K562 treated with DMSO at 1 percent for 4 hours (cell line): ENCODE data around the gene TAS1R3. TPM values are rescaled to one million over a fixed set of nuclear protein-coding genes. Genes with fewer than 3 reads are reported as not detected.

Experiments used
- total RNA-seq: library from RNA; unstranded; fragments of 300-600 nt; gene quantifications from 2 replicates; pipeline ENCODE4 v1.2.3, GENCODE V29; 2022; ENCODE audit not compliant: insufficient read depth

TAS1R3 gene
- 0.54 and 1.3 TPM in 2 replicates for total RNA-seq

DNA sequence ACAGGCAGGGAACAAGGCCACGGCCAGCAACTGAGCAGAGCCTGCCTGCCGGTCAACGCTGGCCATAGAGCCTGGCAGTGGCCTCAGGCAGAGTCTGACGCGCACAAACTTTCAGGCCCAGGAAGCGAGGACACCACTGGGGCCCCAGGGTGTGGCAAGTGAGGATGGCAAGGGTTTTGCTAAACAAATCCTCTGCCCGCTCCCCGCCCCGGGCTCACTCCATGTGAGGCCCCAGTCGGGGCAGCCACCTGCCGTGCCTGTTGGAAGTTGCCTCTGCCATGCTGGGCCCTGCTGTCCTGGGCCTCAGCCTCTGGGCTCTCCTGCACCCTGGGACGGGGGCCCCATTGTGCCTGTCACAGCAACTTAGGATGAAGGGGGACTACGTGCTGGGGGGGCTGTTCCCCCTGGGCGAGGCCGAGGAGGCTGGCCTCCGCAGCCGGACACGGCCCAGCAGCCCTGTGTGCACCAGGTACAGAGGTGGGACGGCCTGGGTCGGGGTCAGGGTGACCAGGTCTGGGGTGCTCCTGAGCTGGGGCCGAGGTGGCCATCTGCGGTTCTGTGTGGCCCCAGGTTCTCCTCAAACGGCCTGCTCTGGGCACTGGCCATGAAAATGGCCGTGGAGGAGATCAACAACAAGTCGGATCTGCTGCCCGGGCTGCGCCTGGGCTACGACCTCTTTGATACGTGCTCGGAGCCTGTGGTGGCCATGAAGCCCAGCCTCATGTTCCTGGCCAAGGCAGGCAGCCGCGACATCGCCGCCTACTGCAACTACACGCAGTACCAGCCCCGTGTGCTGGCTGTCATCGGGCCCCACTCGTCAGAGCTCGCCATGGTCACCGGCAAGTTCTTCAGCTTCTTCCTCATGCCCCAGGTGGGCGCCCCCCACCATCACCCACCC, at the start of gene TAS1R3:
Gene TAS1R3, plus strand, starts transcription at position 213 of the 898 bp plus-strand sequence. Its CDS starts 66 bp downstream, at position 279.

DNA sequence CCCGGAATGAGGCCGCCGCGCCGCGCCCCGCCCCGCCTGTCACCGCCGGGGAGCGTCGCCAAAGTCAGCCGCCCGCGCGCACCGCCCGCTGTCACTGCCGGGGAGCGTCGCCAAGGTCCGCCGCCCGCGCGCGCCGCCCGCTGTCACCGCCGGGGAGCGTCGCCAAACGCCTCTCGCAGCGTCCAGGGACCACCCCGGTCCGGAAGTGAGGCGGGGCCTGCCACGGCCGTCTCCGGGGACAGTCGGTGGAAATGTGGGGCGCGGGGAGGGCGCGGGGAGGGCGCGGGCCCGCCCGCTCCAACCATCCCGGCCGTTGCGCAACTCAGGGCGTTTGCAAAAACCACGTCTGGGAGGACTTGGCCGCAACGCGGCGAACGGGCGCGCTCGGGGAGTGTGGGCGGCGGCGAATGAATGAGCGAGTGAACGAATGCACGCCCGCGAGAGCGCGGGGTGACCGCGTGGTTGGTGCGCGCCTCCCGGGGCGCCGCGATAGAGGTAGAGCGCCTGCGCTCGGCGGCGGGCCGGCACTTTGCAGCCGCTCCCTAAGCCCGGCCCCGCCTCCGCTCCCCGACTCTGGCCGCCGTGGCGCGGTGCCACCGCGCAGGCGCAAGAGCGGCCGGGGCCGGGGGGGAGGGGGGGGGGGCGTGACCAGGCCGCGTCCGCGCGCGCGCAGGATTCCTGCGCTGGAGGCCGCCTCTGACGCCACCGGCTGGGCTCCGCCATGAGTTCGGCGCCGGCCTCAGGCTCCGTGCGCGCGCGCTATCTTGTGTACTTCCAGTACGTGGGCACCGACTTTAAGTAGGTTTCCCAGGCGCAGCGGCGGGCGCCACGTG, 22.9 kb upstream of the TAS1R3 start, which contains the start of the genes ACAP3 and PUSL1:
Gene ACAP3, minus strand, starts transcription at position 8 of the 833 bp plus-strand sequence. CDS start 115 bp downstream, outside the sequence.
Gene PUSL1, plus strand, starts transcription at position 675 of the 833 bp plus-strand sequence. Its CDS starts 47 bp downstream, at position 722.

DNA sequence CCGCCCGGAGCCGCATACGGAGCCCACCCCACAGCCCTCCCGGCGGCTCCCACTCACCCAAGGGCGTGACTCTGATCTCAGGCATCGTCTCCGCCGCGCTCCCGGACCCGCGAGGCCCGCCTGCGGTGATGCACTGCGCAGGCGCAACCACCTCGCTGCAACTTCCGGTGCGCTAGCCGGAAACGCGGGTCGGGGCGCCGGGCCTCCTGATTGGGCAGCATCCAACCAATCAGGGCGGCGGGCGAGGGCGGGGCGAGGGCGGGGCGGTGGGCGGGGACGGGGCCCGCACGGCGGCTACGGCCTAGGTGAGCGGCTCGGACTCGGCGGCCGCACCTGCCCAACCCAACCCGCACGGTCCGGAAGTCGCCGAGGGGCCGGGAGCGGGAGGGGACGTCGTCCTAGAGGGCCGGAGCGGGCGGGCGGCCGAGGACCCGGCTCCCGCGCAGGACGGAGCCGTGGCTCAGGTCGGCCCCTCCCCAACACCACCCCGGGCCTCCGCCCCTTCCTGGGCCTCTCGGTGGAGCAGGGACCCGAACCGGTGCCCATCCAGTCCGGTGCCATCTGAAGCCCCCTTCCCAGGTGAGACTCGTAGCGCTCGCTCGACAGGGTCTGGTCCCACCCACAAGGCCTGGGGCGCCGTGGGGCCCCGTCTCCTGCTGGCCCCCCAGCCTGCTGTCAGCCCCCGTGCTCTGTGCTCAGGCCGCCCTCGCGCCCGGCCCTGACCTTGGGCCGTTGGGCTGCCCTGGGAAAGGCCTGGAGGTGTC, 6.4 kb upstream of the TAS1R3 start, which contains the start of the genes CPTP and INTS11:
Gene CPTP, plus strand, starts transcription at position 279 of the 764 bp plus-strand sequence. CDS start 2,109 bp downstream, outside the sequence.
Gene INTS11, minus strand, starts transcription at position 137 of the 764 bp plus-strand sequence. Its CDS starts 52 bp downstream, at position 85.

DNA sequence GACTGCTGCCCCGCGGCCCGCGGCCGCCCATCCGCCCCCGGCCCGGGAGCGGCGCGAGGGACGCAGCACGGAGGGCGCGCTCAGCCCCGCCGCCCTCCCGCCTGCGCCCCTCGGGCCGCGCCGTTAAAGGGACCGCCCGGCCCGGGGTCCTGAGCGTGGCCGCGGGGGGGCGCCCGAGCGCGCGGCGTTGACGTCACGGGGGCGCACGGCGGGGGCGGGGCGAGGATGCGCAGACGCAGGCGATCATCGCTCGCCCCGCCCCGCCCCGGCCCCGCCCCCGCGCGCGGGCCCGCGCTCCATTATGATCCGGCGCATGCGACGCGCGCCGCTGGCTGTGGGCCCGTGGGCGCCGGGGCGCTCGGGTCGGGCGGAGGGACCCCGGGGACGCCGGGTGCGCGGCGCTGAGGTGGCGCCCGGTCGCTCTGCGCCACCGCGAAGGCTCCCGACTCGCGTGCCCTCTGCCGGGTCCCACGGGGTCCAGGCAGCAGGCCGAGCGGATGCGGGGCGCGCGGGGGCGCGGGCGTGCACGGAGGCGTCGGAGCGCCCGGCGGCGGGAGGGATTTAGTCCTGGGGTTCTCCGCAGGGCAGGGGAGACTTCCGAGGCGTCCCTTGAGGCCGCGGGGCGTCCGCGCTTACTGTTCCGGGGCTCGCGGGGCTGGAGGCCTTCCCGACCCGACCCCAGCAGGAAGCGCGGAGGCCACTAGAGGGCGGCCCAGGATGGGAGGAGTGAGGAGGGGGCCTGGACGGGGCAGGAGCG, 18.4 kb downstream of the TAS1R3 start, which contains the start of gene DVL1:
Gene DVL1, minus strand, starts transcription at position 163 of the 757 bp plus-strand sequence. CDS start 353 bp downstream, outside the sequence.

DNA sequence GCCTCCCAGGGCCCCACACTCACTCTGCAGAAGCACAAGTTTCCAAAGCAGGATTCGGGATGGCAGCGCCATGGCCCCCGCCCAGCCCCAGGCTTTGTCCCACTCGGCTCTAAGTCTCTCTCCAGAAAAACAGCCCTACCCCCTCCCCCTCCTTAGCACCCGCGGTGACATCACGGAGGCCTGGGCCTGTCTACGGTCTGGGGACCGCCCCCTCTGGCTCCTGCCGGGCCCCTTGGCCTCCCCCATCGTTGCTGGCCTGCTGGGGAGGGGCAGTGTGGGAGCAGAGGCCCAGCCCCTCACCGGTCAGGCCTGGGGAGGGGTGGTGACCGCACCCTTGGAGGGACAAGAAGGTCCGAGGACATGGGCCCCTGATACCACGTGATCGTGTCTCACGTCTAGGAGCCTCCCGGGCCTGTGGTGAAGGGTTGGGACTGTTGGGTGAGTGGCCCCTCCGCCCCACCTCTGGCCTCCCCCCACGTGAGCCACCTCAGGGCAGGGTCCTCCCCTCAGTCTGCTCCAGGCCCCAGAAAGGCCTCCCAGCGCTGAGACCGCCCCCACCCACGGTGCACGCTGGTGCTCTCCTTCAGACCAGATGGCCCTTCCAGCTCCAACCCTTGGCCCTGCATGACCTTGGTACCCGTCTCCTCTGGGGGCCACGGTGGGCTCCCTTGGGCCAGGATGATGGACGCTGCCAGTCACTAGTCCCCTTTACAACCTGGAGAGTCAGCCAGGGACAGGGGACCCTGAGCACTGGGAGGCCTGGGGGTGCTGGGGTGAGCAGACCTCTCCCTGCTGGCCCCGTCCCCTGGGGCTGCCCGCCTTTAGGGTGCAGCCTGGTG, 27.6 kb downstream of the TAS1R3 start, which contains the start of gene MXRA8:
Gene MXRA8, minus strand, starts transcription at position 123 of the 839 bp plus-strand sequence. Its CDS starts 51 bp downstream, at position 72.

DNA sequence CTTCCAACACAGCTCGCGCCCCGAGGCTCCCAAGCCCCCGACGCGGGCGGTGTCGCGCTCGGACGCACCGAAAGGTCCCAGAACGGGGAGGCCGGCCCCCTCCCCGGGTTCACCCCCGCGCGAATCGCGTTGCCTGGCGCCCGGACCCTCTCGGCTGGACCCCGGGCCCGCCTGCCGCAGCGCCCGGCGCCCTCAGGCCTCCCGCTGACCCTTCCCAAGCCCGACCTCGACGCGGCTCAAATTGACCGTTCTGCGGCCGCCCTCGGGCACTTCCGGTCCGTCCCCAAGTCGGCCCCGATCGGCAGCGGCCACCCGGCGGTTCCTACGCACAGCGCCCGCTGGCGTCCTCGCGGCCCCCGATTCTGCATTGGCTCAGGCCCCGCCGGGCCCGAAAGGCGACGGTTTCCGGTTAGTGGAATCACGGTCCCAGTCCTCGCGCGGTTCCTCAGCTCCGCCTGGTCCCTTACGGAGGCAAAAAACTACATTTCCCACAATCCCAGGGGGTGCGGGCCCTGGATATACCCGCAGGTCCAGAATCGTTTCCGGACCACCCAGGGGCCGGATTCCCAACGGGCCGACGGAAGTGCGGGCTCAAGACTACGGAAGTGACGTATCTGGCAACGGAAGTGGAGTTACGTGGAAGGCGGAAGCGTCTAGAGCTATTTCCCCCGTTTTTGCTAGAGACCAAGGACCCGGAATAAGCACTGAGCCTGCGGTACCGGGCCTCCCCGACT, 44.0 kb downstream of the TAS1R3 start, which contains the start of gene AURKAIP1:
Gene AURKAIP1, minus strand, starts transcription at position 279 of the 734 bp plus-strand sequence. CDS start 451 bp downstream, outside the sequence.

Other genes starting within 250 kb of the TAS1R3 start
- gene C1orf159, start 215.2 kb upstream of the TAS1R3 start, total RNA-seq = 24.6 and 27.6 TPM in 2 replicates
- not detected in 2 replicates for gene TTLL10, start 157.4 kb upstream of the TAS1R3 start, total RNA-seq
- not detected in 2 replicates for gene TNFRSF18, start 124.7 kb upstream of the TAS1R3 start, total RNA-seq
- 1.0 TPM in 1 of 2 replicates, not detected in the other for gene TNFRSF4, start 117.1 kb upstream of the TAS1R3 start, total RNA-seq
- 270 TPM in 2 replicates for gene SDF4, start 99.3 kb upstream of the TAS1R3 start, total RNA-seq
- 6.8 and 11.5 TPM in 2 replicates for gene B3GALT6, start 99.0 kb upstream of the TAS1R3 start, total RNA-seq
- gene C1QTNF12, start 84.6 kb upstream of the TAS1R3 start, total RNA-seq = 1.9 TPM in 1 of 2 replicates, not detected in the other
- 94.8 and 107 TPM in 2 replicates for gene UBE2J2, start 57.4 kb upstream of the TAS1R3 start, total RNA-seq
- 0.46 and 1.7 TPM in 2 replicates for gene SCNN1D, start 50.8 kb upstream of the TAS1R3 start, total RNA-seq
- 30.5 and 48.6 TPM in 2 replicates for gene ACAP3, start 23.4 kb upstream of the TAS1R3 start, total RNA-seq
- gene PUSL1, start 22.7 kb upstream of the TAS1R3 start, total RNA-seq = 57.5 and 60.7 TPM in 2 replicates
- gene INTS11, start 6.6 kb upstream of the TAS1R3 start, total RNA-seq = 160 and 197 TPM in 2 replicates
- 23.1 and 23.7 TPM in 2 replicates for gene CPTP, start 6.5 kb upstream of the TAS1R3 start, total RNA-seq
- 81.9 and 96.3 TPM in 2 replicates for gene DVL1, start 18.1 kb downstream of the TAS1R3 start, total RNA-seq
- 14.5 and 15.6 TPM in 2 replicates for gene MXRA8, start 27.3 kb downstream of the TAS1R3 start, total RNA-seq
- gene AURKAIP1, start 43.9 kb downstream of the TAS1R3 start, total RNA-seq = 225 and 272 TPM in 2 replicates
- 96.0 and 157 TPM in 2 replicates for gene CCNL2, start 68.1 kb downstream of the TAS1R3 start, total RNA-seq
- gene MRPL20, start 76.0 kb downstream of the TAS1R3 start, total RNA-seq = 93.3 and 127 TPM in 2 replicates
- gene ANKRD65, start 90.0 kb downstream of the TAS1R3 start, total RNA-seq = not detected in 2 replicates
- gene VWA1, start 104.4 kb downstream of the TAS1R3 start, total RNA-seq = 7.9 and 9.2 TPM in 2 replicates
- gene ATAD3C, start 118.4 kb downstream of the TAS1R3 start, total RNA-seq = 0.15 TPM in 1 of 2 replicates, not detected in the other
- 16.8 and 24.2 TPM in 2 replicates for gene ATAD3B, start 140.5 kb downstream of the TAS1R3 start, total RNA-seq
- gene ATAD3A, start 180.9 kb downstream of the TAS1R3 start, total RNA-seq = 81.9 and 86.9 TPM in 2 replicates
- not detected in 2 replicates for gene TMEM240, start 209.3 kb downstream of the TAS1R3 start, total RNA-seq
- 200 and 228 TPM in 2 replicates for gene SSU72, start 243.6 kb downstream of the TAS1R3 start, total RNA-seq